HEK293 (cell line): ENCODE measurements around the gene ADM5.
A peak's percentile ranks its signal among the peaks of the same experiment; 100 is the strongest.

Experiments
- EGR2 ChIP-seq: fragments of 450-650 bp; formaldehyde crosslinking; IDR thresholded peaks from 2 replicates; pipeline ENCODE4 v1.5.1; 2016; ENCODE audit warnings: low read depth, missing biosample characterization, missing genetic modification characterization
- KLF1 ChIP-seq: fragments of 450-650 bp; formaldehyde crosslinking; IDR thresholded peaks from 2 replicates; pipeline ENCODE4 v1.5.1; 2016; ENCODE audit warnings: missing biosample characterization, missing genetic modification characterization
- SP2 ChIP-seq: fragments of 450-650 bp; formaldehyde crosslinking; IDR thresholded peaks from 2 replicates; pipeline ENCODE4 v1.5.1; 2016; ENCODE audit warnings: missing biosample characterization, missing genetic modification characterization
- SP3 ChIP-seq: fragments of 450-650 bp; formaldehyde crosslinking; IDR thresholded peaks from 2 replicates; pipeline ENCODE4 v1.5.1; 2016; ENCODE audit warnings: missing biosample characterization, missing genetic modification characterization
- SP7 ChIP-seq: fragments of 450-650 bp; formaldehyde crosslinking; IDR thresholded peaks from 2 replicates; pipeline ENCODE4 v1.5.1; 2016; ENCODE audit warnings: missing biosample characterization, missing genetic modification characterization
- ZEB2 ChIP-seq: fragments of 450-650 bp; formaldehyde crosslinking; IDR thresholded peaks from 2 replicates; pipeline ENCODE4 v1.5.1; 2016; ENCODE audit warnings: missing biosample characterization, missing genetic modification characterization
- ZNF211 ChIP-seq: fragments of 450-650 bp; formaldehyde crosslinking; IDR thresholded peaks from 2 replicates; pipeline ENCODE4 v1.5.1; 2016; ENCODE audit warnings: low read depth, missing biosample characterization, missing genetic modification characterization
- ZNF600 ChIP-seq: fragments of 450-650 bp; formaldehyde crosslinking; IDR thresholded peaks from 2 replicates; pipeline ENCODE4 v1.5.1; 2016; ENCODE audit warnings: missing biosample characterization, missing genetic modification characterization
- ZNF660 ChIP-seq: fragments of 450-650 bp; IDR thresholded peaks from 2 replicates; pipeline ENCODE4 v1.5.1; 2018; ENCODE audit warnings: missing biosample characterization, mild to moderate bottlenecking, missing genetic modification characterization
- ZNF843 ChIP-seq: fragments of 450-650 bp; formaldehyde crosslinking; IDR thresholded peaks from 2 replicates; pipeline ENCODE4 v1.5.1; 2016; ENCODE audit warnings: missing biosample characterization, missing genetic modification characterization
- TF ChIP-seq, protein P1 (sequence below): fragments of 450-650 bp; formaldehyde crosslinking; IDR thresholded peaks from 2 replicates; pipeline ENCODE4 v1.5.1; 2016; ENCODE audit warnings: missing biosample characterization, missing genetic modification characterization
- TF ChIP-seq, protein P2 (sequence below): fragments of 450-650 bp; formaldehyde crosslinking; optimal IDR thresholded peaks from 2 replicates; pipeline ENCODE3; 2016; ENCODE audit warnings: missing biosample characterization, mild to moderate bottlenecking, missing genetic modification characterization
- TF ChIP-seq, protein P3 (sequence below): fragments of 450-650 bp; formaldehyde crosslinking; IDR thresholded peaks from 2 replicates; pipeline ENCODE4 v1.5.1; 2016; ENCODE audit warnings: missing biosample characterization, missing genetic modification characterization
- TF ChIP-seq, protein P4 (sequence below): fragments of 450-650 bp; formaldehyde crosslinking; IDR thresholded peaks from 2 replicates; pipeline ENCODE4 v1.5.1; 2016; ENCODE audit warnings: missing biosample characterization, missing genetic modification characterization
- TF ChIP-seq, protein P5 (sequence below): IDR thresholded peaks from 2 replicates; pipeline ENCODE4 v1.6.1; 2011; ENCODE audit warnings: mild to moderate bottlenecking, low read depth, low read length, borderline replicate concordance
- TF ChIP-seq, protein P6 (sequence below): fragments of 450-650 bp; formaldehyde crosslinking; IDR thresholded peaks from 2 replicates; pipeline ENCODE4 v1.5.1; 2016; ENCODE audit warnings: missing biosample characterization, missing genetic modification characterization
- TF ChIP-seq, protein P7 (sequence below): fragments of 450-650 bp; formaldehyde crosslinking; IDR thresholded peaks from 2 replicates; pipeline ENCODE4 v1.5.1; 2016; ENCODE audit warnings: missing biosample characterization, missing genetic modification characterization
- TF ChIP-seq, protein P8 (sequence below): fragments of 450-650 bp; formaldehyde crosslinking; IDR thresholded peaks from 2 replicates; pipeline ENCODE4 v1.5.1; 2016; ENCODE audit warnings: missing biosample characterization, missing genetic modification characterization
- TF ChIP-seq, protein P9 (sequence below): fragments of 450-650 bp; formaldehyde crosslinking; IDR thresholded peaks from 2 replicates; pipeline ENCODE4 v1.5.1; 2016; ENCODE audit warnings: missing biosample characterization, missing genetic modification characterization

The ADM5 gene

DNA sequence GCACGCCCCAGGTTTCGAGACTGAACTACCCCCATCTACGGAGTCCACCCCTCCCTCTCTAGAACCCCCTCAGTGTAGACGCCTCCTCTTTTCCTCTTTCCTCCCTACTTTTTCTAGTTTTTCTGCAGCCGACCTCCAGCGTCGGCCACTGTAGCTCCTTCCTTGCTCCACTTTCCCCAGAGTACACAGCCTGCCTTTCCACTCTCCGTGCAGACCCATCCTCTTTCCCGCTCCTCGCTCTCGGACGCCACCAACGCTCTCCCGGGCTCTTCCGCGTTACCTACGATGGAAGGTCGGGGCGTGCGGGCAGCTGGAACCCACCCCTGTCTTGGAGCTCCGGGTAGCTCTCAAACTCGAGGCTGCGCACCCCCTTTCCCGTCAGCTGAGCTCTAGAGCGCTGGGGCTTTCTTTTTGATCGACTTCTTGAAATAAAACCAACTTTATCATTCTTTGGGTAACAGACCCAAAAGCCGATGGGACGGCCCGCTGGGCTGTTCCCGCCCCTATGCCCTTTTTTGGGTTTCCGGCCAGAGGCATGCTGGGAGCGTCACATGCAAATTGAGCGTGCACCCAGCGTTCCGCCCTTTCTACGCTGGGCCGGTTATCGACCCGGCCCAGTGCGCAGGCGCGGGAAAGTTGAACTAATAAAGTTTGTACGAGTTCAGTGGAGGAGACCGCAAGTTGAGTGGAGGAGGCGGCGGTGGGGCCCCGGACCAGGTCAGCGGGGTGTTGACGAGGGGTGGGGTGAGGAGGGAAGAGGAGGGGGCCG is 23.9 kb upstream of the ADM5 start, which contains the start of the genes BCL2L12 and IRF3 (continued):
- TF ChIP-seq SP7 (tag by site-specific recombination) (peak; percentile 37; the same call in 1 of the 2 replicates), EGR2 (tag by site-specific recombination) (peak; percentile 37; the same call in 1 of the 2 replicates), ZEB2 (peak; percentile 60), ZNF843 (tag by site-specific recombination) (peak; percentile 39; the same call in 1 of the 2 replicates), ZNF600 (tag by site-specific recombination) (peak; percentile 72), SP3 (tag by site-specific recombination) (peak; percentile 61), ZNF660 (tag by site-specific recombination) (peak; percentile 36; the same call in 1 of the 2 replicates), KLF1 (tag by site-specific recombination) (peak; percentile 73), SP2 (tag by site-specific recombination) (peak; percentile 66), ZNF211 (tag by site-specific recombination) (no peak)
- TF ChIP-seq, protein P1, sequence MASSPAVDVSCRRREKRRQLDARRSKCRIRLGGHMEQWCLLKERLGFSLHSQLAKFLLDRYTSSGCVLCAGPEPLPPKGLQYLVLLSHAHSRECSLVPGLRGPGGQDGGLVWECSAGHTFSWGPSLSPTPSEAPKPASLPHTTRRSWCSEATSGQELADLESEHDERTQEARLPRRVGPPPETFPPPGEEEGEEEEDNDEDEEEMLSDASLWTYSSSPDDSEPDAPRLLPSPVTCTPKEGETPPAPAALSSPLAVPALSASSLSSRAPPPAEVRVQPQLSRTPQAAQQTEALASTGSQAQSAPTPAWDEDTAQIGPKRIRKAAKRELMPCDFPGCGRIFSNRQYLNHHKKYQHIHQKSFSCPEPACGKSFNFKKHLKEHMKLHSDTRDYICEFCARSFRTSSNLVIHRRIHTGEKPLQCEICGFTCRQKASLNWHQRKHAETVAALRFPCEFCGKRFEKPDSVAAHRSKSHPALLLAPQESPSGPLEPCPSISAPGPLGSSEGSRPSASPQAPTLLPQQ, result peak; percentile 93
- TF ChIP-seq, protein P2, sequence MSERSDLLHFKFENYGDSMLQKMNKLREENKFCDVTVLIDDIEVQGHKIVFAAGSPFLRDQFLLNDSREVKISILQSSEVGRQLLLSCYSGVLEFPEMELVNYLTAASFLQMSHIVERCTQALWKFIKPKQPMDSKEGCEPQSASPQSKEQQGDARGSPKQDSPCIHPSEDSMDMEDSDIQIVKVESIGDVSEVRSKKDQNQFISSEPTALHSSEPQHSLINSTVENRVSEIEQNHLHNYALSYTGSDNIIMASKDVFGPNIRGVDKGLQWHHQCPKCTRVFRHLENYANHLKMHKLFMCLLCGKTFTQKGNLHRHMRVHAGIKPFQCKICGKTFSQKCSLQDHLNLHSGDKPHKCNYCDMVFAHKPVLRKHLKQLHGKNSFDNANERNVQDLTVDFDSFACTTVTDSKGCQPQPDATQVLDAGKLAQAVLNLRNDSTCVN (tag by site-specific recombination), result peak; percentile 56
- TF ChIP-seq, protein P3, sequence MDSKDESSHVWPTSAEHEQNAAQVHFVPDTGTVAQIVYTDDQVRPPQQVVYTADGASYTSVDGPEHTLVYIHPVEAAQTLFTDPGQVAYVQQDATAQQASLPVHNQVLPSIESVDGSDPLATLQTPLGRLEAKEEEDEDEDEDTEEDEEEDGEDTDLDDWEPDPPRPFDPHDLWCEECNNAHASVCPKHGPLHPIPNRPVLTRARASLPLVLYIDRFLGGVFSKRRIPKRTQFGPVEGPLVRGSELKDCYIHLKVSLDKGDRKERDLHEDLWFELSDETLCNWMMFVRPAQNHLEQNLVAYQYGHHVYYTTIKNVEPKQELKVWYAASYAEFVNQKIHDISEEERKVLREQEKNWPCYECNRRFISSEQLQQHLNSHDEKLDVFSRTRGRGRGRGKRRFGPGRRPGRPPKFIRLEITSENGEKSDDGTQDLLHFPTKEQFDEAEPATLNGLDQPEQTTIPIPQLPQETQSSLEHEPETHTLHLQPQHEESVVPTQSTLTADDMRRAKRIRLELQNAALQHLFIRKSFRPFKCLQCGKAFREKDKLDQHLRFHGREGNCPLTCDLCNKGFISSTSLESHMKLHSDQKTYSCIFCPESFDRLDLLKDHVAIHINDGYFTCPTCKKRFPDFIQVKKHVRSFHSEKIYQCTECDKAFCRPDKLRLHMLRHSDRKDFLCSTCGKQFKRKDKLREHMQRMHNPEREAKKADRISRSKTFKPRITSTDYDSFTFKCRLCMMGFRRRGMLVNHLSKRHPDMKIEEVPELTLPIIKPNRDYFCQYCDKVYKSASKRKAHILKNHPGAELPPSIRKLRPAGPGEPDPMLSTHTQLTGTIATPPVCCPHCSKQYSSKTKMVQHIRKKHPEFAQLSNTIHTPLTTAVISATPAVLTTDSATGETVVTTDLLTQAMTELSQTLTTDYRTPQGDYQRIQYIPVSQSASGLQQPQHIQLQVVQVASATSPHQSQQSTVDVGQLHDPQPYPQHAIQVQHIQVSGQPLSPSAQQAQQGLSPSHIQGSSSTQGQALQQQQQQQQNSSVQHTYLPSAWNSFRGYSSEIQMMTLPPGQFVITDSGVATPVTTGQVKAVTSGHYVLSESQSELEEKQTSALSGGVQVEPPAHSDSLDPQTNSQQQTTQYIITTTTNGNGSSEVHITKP, result peak; percentile 98
- TF ChIP-seq, protein P4, sequence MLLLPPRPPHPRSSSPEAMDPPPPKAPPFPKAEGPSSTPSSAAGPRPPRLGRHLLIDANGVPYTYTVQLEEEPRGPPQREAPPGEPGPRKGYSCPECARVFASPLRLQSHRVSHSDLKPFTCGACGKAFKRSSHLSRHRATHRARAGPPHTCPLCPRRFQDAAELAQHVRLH (tag by site-specific recombination), result 0 out of 2 replicates have a peak, but pooled peaks have one; percentile 30
- TF ChIP-seq, protein P5, sequence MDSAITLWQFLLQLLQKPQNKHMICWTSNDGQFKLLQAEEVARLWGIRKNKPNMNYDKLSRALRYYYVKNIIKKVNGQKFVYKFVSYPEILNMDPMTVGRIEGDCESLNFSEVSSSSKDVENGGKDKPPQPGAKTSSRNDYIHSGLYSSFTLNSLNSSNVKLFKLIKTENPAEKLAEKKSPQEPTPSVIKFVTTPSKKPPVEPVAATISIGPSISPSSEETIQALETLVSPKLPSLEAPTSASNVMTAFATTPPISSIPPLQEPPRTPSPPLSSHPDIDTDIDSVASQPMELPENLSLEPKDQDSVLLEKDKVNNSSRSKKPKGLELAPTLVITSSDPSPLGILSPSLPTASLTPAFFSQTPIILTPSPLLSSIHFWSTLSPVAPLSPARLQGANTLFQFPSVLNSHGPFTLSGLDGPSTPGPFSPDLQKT, result peak; percentile 100
- TF ChIP-seq, protein P6, sequence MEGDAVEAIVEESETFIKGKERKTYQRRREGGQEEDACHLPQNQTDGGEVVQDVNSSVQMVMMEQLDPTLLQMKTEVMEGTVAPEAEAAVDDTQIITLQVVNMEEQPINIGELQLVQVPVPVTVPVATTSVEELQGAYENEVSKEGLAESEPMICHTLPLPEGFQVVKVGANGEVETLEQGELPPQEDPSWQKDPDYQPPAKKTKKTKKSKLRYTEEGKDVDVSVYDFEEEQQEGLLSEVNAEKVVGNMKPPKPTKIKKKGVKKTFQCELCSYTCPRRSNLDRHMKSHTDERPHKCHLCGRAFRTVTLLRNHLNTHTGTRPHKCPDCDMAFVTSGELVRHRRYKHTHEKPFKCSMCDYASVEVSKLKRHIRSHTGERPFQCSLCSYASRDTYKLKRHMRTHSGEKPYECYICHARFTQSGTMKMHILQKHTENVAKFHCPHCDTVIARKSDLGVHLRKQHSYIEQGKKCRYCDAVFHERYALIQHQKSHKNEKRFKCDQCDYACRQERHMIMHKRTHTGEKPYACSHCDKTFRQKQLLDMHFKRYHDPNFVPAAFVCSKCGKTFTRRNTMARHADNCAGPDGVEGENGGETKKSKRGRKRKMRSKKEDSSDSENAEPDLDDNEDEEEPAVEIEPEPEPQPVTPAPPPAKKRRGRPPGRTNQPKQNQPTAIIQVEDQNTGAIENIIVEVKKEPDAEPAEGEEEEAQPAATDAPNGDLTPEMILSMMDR (tag by site-specific recombination), result peak; percentile 50; the same call in 1 of the 2 replicates
- TF ChIP-seq, protein P7, sequence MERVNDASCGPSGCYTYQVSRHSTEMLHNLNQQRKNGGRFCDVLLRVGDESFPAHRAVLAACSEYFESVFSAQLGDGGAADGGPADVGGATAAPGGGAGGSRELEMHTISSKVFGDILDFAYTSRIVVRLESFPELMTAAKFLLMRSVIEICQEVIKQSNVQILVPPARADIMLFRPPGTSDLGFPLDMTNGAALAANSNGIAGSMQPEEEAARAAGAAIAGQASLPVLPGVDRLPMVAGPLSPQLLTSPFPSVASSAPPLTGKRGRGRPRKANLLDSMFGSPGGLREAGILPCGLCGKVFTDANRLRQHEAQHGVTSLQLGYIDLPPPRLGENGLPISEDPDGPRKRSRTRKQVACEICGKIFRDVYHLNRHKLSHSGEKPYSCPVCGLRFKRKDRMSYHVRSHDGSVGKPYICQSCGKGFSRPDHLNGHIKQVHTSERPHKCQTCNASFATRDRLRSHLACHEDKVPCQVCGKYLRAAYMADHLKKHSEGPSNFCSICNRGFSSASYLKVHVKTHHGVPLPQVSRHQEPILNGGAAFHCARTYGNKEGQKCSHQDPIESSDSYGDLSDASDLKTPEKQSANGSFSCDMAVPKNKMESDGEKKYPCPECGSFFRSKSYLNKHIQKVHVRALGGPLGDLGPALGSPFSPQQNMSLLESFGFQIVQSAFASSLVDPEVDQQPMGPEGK, result peak; percentile 83
- TF ChIP-seq, protein P8, sequence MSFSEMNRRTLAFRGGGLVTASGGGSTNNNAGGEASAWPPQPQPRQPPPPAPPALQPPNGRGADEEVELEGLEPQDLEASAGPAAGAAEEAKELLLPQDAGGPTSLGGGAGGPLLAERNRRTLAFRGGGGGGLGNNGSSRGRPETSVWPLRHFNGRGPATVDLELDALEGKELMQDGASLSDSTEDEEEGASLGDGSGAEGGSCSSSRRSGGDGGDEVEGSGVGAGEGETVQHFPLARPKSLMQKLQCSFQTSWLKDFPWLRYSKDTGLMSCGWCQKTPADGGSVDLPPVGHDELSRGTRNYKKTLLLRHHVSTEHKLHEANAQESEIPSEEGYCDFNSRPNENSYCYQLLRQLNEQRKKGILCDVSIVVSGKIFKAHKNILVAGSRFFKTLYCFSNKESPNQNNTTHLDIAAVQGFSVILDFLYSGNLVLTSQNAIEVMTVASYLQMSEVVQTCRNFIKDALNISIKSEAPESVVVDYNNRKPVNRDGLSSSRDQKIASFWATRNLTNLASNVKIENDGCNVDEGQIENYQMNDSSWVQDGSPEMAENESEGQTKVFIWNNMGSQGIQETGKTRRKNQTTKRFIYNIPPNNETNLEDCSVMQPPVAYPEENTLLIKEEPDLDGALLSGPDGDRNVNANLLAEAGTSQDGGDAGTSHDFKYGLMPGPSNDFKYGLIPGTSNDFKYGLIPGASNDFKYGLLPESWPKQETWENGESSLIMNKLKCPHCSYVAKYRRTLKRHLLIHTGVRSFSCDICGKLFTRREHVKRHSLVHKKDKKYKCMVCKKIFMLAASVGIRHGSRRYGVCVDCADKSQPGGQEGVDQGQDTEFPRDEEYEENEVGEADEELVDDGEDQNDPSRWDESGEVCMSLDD (tag by site-specific recombination), result peak; percentile 67
- TF ChIP-seq, protein P9, sequence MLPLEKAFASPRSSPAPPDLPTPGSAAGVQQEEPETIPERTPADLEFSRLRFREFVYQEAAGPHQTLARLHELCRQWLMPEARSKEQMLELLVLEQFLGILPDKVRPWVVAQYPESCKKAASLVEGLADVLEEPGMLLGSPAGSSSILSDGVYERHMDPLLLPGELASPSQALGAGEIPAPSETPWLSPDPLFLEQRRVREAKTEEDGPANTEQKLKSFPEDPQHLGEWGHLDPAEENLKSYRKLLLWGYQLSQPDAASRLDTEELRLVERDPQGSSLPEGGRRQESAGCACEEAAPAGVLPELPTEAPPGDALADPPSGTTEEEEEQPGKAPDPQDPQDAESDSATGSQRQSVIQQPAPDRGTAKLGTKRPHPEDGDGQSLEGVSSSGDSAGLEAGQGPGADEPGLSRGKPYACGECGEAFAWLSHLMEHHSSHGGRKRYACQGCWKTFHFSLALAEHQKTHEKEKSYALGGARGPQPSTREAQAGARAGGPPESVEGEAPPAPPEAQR (tag by site-specific recombination), result no peak
